ENCODE measurements around the gene SARDH.

DNA sequence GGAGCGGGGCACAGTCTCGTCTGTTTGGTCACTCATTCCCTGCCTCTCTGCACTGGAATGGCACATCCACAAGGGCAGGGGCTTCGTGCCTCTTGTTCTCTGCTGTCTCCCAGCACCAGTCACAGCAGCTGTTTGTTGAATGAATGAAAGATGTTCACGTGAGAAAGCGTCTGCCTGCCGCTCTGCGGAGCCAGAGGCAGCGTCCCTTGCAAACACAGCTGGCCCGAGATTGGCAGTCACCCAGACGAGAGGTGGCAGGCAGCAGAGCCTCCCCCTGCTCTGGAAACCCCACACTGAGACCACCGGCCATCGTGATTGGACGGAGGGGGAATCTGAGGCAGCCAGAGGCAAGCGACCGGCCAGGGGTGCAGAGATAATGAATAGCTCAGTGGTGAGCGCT, 123.0 kb downstream of the SARDH start:
- TF ChIP-seq POLR2AphosphoS5 (IDR thresholded peaks at IDR 0.05) (no peak), CTCF (IDR thresholded peaks at IDR 0.05 in 8 of 11, conservative IDR thresholded peaks at IDR 0.05 in 3 of 11) (no peak), POLR2A (IDR thresholded peaks at IDR 0.05) (no peak)

Measured in spleen (tissue), 7 donors.